HEK293 (cell line): Measurements from ENCODE around the gene ADGRF1.

Source experiments
- YY1 ChIP-seq: fragments of 450-650 bp; formaldehyde crosslinking; IDR thresholded peaks from 2 replicates; pipeline ENCODE4 v1.5.1; 2018; ENCODE audit warnings: missing biosample characterization, missing genetic modification characterization
- ZBTB17 ChIP-seq: fragments of 450-650 bp; formaldehyde crosslinking; IDR thresholded peaks from 2 replicates; pipeline ENCODE4 v1.5.1; 2016; ENCODE audit warnings: missing biosample characterization, missing genetic modification characterization
- ZNF138 ChIP-seq: fragments of 450-650 bp; formaldehyde crosslinking; IDR thresholded peaks from 2 replicates; pipeline ENCODE4 v1.5.1; 2016; ENCODE audit warnings: missing biosample characterization, missing genetic modification characterization, borderline replicate concordance
- ZNF510 ChIP-seq: fragments of 450-650 bp; formaldehyde crosslinking; IDR thresholded peaks from 2 replicates; pipeline ENCODE4 v1.5.1; 2018; ENCODE audit warnings: mild to moderate bottlenecking, missing genetic modification characterization, missing biosample characterization; ENCODE audit not compliant: insufficient replicate concordance
- ZNF561 ChIP-seq: fragments of 450-650 bp; IDR thresholded peaks from 2 replicates; pipeline ENCODE4 v1.5.1; 2018; ENCODE audit warnings: missing biosample characterization, missing genetic modification characterization, borderline replicate concordance
- TF ChIP-seq, protein P1 (sequence below): fragments of 450-650 bp; formaldehyde crosslinking; IDR thresholded peaks from 2 replicates; pipeline ENCODE4 v1.5.1; 2016; ENCODE audit warnings: missing biosample characterization, missing genetic modification characterization
- TF ChIP-seq, protein P2 (sequence below): fragments of 450-650 bp; formaldehyde crosslinking; IDR thresholded peaks from 2 replicates; pipeline ENCODE4 v1.5.1; 2016; ENCODE audit warnings: missing biosample characterization, missing genetic modification characterization
- TF ChIP-seq, protein P3 (sequence below): fragments of 450-650 bp; formaldehyde crosslinking; optimal IDR thresholded peaks from 2 replicates; pipeline ENCODE3; 2016; ENCODE audit warnings: missing biosample characterization, mild to moderate bottlenecking, missing genetic modification characterization
- TF ChIP-seq, protein P4 (sequence below): fragments of 450-650 bp; formaldehyde crosslinking; IDR thresholded peaks from 2 replicates; pipeline ENCODE4 v1.5.1; 2016; ENCODE audit warnings: missing biosample characterization, missing genetic modification characterization
- TF ChIP-seq, protein P5 (sequence below): fragments of 450-650 bp; formaldehyde crosslinking; IDR thresholded peaks from 2 replicates; pipeline ENCODE4 v1.5.1; 2016; ENCODE audit warnings: missing biosample characterization, missing genetic modification characterization

DNA sequence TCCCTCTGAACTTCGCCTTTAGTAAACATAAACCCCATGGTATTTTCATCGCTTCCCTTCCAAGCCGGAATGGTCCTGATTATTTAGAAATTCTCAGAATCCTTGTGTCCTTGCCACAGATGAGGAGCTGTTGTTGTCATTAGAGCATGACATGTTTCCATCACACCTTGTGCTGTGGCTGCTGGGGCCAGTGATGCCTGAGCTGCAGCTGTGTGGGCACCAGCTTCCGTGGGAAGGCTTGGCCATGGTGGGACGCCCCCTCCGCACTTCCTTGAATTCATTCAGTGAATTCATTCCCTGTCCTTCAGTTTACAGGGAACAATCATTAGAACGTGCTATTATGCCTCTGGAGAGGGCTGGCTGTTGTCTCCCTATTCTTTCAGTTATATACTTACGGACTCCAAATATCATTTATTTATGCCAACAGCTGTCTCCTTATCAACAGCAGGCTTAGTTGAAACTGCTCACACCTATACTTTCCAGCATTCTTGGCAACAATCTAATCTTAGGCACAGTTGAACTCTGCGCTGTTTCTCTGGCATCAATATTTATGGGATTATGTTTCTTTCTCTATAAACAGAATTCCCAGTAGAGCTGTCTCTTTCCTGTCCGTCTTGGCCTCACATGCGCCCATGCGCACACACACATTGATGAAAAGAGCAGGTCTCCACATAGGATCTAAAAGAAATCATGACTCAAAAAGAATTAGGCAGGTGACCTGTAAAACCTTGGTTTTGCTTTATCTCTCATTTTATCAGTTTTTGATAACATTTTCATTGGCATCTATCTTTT lies 9.0 kb downstream of the ADGRF1 start:
- TF ChIP-seq, protein P1, sequence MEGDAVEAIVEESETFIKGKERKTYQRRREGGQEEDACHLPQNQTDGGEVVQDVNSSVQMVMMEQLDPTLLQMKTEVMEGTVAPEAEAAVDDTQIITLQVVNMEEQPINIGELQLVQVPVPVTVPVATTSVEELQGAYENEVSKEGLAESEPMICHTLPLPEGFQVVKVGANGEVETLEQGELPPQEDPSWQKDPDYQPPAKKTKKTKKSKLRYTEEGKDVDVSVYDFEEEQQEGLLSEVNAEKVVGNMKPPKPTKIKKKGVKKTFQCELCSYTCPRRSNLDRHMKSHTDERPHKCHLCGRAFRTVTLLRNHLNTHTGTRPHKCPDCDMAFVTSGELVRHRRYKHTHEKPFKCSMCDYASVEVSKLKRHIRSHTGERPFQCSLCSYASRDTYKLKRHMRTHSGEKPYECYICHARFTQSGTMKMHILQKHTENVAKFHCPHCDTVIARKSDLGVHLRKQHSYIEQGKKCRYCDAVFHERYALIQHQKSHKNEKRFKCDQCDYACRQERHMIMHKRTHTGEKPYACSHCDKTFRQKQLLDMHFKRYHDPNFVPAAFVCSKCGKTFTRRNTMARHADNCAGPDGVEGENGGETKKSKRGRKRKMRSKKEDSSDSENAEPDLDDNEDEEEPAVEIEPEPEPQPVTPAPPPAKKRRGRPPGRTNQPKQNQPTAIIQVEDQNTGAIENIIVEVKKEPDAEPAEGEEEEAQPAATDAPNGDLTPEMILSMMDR (tag by site-specific recombination), result no peak
- TF ChIP-seq, protein P2, sequence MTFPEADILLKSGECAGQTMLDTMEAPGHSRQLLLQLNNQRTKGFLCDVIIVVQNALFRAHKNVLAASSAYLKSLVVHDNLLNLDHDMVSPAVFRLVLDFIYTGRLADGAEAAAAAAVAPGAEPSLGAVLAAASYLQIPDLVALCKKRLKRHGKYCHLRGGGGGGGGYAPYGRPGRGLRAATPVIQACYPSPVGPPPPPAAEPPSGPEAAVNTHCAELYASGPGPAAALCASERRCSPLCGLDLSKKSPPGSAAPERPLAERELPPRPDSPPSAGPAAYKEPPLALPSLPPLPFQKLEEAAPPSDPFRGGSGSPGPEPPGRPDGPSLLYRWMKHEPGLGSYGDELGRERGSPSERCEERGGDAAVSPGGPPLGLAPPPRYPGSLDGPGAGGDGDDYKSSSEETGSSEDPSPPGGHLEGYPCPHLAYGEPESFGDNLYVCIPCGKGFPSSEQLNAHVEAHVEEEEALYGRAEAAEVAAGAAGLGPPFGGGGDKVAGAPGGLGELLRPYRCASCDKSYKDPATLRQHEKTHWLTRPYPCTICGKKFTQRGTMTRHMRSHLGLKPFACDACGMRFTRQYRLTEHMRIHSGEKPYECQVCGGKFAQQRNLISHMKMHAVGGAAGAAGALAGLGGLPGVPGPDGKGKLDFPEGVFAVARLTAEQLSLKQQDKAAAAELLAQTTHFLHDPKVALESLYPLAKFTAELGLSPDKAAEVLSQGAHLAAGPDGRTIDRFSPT (tag by site-specific recombination), result no peak
- TF ChIP-seq, protein P3, sequence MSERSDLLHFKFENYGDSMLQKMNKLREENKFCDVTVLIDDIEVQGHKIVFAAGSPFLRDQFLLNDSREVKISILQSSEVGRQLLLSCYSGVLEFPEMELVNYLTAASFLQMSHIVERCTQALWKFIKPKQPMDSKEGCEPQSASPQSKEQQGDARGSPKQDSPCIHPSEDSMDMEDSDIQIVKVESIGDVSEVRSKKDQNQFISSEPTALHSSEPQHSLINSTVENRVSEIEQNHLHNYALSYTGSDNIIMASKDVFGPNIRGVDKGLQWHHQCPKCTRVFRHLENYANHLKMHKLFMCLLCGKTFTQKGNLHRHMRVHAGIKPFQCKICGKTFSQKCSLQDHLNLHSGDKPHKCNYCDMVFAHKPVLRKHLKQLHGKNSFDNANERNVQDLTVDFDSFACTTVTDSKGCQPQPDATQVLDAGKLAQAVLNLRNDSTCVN (tag by site-specific recombination), result no peak
- TF ChIP-seq ZBTB17 (tag by site-specific recombination) (no peak), ZNF510 (no peak), ZNF561 (tag by site-specific recombination) (no peak), YY1 (tag by site-specific recombination) (no peak), ZNF138 (tag by site-specific recombination) (no peak)
- TF ChIP-seq, protein P4, sequence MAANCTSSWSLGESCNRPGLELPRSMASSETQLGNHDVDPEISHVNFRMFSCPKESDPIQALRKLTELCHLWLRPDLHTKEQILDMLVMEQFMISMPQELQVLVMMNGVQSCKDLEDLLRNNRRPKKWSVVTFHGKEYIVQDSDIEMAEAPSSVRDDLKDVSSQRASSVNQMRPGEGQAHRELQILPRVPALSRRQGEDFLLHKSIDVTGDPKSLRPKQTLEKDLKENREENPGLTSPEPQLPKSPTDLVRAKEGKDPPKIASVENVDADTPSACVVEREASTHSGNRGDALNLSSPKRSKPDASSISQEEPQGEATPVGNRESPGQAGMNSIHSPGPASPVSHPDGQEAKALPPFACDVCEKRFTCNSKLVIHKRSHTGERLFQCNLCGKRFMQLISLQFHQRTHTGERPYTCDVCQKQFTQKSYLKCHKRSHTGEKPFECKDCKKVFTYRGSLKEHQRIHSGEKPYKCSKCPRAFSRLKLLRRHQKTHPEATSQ (tag by site-specific recombination), result no peak
- TF ChIP-seq, protein P5, sequence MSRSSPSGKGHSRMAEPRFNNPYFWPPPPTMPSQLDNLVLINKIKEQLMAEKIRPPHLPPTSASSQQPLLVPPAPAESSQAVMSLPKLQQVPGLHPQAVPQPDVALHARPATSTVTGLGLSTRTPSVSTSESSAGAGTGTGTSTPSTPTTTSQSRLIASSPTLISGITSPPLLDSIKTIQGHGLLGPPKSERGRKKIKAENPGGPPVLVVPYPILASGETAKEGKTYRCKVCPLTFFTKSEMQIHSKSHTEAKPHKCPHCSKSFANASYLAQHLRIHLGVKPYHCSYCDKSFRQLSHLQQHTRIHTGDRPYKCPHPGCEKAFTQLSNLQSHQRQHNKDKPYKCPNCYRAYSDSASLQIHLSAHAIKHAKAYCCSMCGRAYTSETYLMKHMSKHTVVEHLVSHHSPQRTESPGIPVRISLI (tag by site-specific recombination), result no peak
